ENCODE data around the gene KCTD4. TPM values are rescaled to one million over a fixed set of nuclear protein-coding genes. Genes with fewer than 3 reads are reported as not detected.

KCTD4 gene
- total and polyA plus RNA-seq, 2 experiments from 2014 or later, result 0.21 to 0.23 TPM

DNA sequence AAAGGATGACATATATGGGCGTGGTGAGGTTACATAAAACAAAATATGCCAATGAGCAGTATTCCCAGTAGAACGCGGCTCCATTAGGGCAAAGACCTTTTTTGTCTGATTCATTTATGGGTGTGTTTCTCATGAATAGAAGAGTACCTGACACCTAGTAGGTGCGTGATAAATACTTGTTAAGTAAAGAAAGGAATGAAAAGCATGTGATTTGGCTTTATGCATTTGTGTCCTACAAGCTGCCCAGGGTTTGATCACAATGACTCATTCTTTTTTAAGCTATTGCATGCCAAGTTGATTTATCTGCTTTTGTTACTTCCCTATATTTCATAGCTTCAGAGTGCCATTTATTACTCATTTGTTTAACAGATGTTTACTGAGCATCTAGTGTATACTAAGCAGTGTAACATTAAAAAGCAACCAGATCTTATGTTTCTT is 19.1 kb upstream of the KCTD4 start:
- no peak overlapping the region for H3K4me3 ChIP-seq
- no peaks in the 10 kb centered on the region for H3K27me3 ChIP-seq
- no peak overlapping the region for H2AFZ ChIP-seq
- TF ChIP-seq EZH2phosphoT487 (IDR thresholded peaks at IDR 0.05; ENCODE audit: low read depth, severe bottlenecking, unreplicated experiment), result no peak
- TF ChIP-seq EZH2 (IDR thresholded peaks at IDR 0.05; ENCODE audit: borderline replicate concordance), result no peak
- TF ChIP-seq, protein P1, sequence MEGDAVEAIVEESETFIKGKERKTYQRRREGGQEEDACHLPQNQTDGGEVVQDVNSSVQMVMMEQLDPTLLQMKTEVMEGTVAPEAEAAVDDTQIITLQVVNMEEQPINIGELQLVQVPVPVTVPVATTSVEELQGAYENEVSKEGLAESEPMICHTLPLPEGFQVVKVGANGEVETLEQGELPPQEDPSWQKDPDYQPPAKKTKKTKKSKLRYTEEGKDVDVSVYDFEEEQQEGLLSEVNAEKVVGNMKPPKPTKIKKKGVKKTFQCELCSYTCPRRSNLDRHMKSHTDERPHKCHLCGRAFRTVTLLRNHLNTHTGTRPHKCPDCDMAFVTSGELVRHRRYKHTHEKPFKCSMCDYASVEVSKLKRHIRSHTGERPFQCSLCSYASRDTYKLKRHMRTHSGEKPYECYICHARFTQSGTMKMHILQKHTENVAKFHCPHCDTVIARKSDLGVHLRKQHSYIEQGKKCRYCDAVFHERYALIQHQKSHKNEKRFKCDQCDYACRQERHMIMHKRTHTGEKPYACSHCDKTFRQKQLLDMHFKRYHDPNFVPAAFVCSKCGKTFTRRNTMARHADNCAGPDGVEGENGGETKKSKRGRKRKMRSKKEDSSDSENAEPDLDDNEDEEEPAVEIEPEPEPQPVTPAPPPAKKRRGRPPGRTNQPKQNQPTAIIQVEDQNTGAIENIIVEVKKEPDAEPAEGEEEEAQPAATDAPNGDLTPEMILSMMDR (IDR thresholded peaks at IDR 0.05; ENCODE audit: poor library complexity), result no peak
- H3K79me2 ChIP-seq, result peaks cover 11% of the 10 kb centered on the region
- H3K4me1 ChIP-seq (ENCODE audit: insufficient read depth), result no peaks in the 10 kb centered on the region
- H3K9me3 ChIP-seq (ENCODE audit: low read depth), result no peaks in the 10 kb centered on the region
- H3K9me2 ChIP-seq (replicated peaks; ENCODE audit: insufficient read depth), result no peaks in the 10 kb centered on the region
- no peak overlapping the region for H3K4me2 ChIP-seq
- H3K36me3 ChIP-seq (replicated peaks; ENCODE audit: insufficient read depth, low read depth), result no peaks in the 10 kb centered on the region
- DNase-seq (ENCODE audit: low spot score), result no peak
- WGBS (ENCODE audit: low lambda C conversion rate, missing lambda C conversion rate), result 86% methylated on average over 4 of the region's 4 CpGs
- no peaks in the 10 kb centered on the region for H4K20me1 ChIP-seq (ENCODE audit: insufficient read depth, poor library complexity, severe bottlenecking)
- H3K27ac ChIP-seq, result peak overlapping the region; percentile 1

DNA sequence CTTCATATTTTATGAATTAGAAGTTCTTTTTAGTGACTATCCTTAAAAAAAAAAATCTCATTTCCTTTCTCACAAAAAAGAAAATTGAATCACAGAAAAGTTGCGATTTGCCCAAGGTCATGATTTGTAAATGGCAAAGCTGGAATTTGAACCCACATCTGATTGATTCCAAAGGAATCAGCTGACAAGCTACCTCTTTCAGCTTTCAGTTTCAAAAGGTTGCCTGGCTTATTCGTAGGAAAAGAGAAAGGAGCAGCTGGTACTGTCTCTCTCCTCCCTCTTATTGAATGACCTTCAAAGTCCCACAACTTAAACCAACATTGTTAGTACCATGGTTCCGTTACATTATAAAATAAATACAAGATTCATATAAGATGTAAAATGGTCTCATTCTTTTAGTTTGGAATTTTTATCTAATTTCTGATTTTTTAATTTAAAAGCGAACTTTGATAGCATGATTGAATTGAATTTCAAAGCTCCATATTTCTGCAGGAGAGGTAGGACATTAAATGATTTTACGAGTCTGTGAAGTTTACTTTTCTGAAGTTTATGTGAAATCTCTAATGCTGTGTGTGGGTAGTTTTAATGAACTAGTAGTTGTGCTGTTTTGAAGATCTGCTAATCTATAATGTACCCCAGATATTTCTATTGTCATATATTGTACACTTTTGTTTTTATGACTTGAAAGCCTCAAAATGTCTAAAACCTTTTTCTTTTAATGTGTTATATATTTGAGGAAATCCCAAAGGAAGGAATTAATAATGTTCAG is 18.5 kb upstream of the KCTD4 start:
- no peaks in the 10 kb centered on the region for H3K36me3 ChIP-seq (replicated peaks; ENCODE audit: insufficient read depth, low read depth)
- H4K20me1 ChIP-seq (ENCODE audit: insufficient read depth, poor library complexity, severe bottlenecking), result no peaks in the 10 kb centered on the region
- no peaks in the 10 kb centered on the region for H3K9me3 ChIP-seq (ENCODE audit: low read depth)
- H3K27ac ChIP-seq, result peak overlapping the region; percentile 3
- no peaks in the 10 kb centered on the region for H3K27me3 ChIP-seq
- H3K4me2 ChIP-seq, result no peak overlapping the region
- no peak overlapping the region for H2AFZ ChIP-seq
- no peaks in the 10 kb centered on the region for H3K4me1 ChIP-seq (ENCODE audit: insufficient read depth)
- no peaks in the 10 kb centered on the region for H3K9me2 ChIP-seq (replicated peaks; ENCODE audit: insufficient read depth)
- peaks cover 5% of the 10 kb centered on the region for H3K79me2 ChIP-seq
- TF ChIP-seq, protein P1 (IDR thresholded peaks at IDR 0.05; ENCODE audit: poor library complexity), result no peak
- no peak for TF ChIP-seq EZH2 (IDR thresholded peaks at IDR 0.05; ENCODE audit: borderline replicate concordance)
- TF ChIP-seq EZH2phosphoT487 (IDR thresholded peaks at IDR 0.05; ENCODE audit: low read depth, severe bottlenecking, unreplicated experiment), result no peak
- DNase-seq (ENCODE audit: low spot score), result peak; percentile 23
- 76% methylated on average over 5 of the region's 5 CpGs for WGBS (ENCODE audit: low lambda C conversion rate, missing lambda C conversion rate)
- no peak overlapping the region for H3K4me3 ChIP-seq

DNA sequence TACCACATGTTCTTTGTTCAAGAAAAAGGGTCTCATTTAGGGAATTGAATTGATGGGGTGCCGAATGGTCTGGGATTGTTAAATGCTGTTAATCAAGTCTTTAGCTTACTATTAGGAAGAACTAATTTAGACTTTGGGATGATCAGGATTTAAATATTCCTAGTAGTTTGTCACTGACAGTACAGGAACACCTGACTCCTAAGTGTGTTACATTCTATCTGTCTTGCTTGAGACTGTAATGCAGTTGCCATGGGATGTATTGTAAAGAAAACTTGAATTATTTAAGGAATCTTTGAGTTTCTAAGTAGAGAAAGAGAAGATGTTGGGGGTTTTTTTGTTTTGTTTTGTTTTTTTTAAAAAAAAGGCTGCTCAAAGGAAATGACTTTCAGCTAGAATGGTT is 17.8 kb upstream of the KCTD4 start:
- Histone ChIP-seq H3K9me2 (replicated peaks; ENCODE audit: insufficient read depth) (no peaks in the 10 kb centered on the region), H4K20me1 (ENCODE audit: insufficient read depth, poor library complexity, severe bottlenecking) (no peaks in the 10 kb centered on the region), H2AFZ (no peak overlapping the region), H3K36me3 (replicated peaks; ENCODE audit: insufficient read depth, low read depth) (no peaks in the 10 kb centered on the region), H3K4me3 (no peak overlapping the region), H3K9me3 (ENCODE audit: low read depth) (no peaks in the 10 kb centered on the region), H3K4me1 (ENCODE audit: insufficient read depth) (no peaks in the 10 kb centered on the region), H3K27me3 (no peaks in the 10 kb centered on the region), H3K79me2 (peaks cover 4% of the 10 kb centered on the region), H3K27ac (peak overlapping the region; percentile 3), H3K4me2 (no peak overlapping the region)
- TF ChIP-seq, protein P1 (IDR thresholded peaks at IDR 0.05; ENCODE audit: poor library complexity), result no peak
- TF ChIP-seq EZH2 (IDR thresholded peaks at IDR 0.05; ENCODE audit: borderline replicate concordance) (no peak), EZH2phosphoT487 (IDR thresholded peaks at IDR 0.05; ENCODE audit: low read depth, severe bottlenecking, unreplicated experiment) (no peak)
- 91% methylated on average over 1 of the region's 1 CpG for WGBS (ENCODE audit: low lambda C conversion rate, missing lambda C conversion rate)
- DNase-seq (ENCODE audit: low spot score), result no peak

Measured in hepatocyte (in vitro differentiated cells).